Sigmoid colon (tissue), 4 donors: Measurements from ENCODE around the gene KAT2B.

Experiments
- CTCF ChIP-seq, 4 experiments: fragments of 450-650 bp in 3 of 4; fragments of 200-600 bp in 1 of 4; IDR thresholded peaks; one replicate each; pipeline ENCODE4 v1.5.1; 2016 to 2019; ENCODE audit warnings: antibody characterized with exemption in 4 of 4, mild to moderate bottlenecking in 3 of 4, moderate library complexity in 2 of 4
- EP300 ChIP-seq, 4 donors: sonication (generic); formaldehyde crosslinking; IDR thresholded peaks; one replicate each; pipeline ENCODE4 v1.6.1; 2017; ENCODE audit warnings: antibody characterized with exemption in 4 of 4
- POLR2A ChIP-seq, 2 donors: fragments of 450-650 bp; IDR thresholded peaks; one replicate each; pipeline ENCODE4 v1.6.1; 2016; ENCODE audit warnings: antibody characterized with exemption in 2 of 2, mild to moderate bottlenecking in 2 of 2, moderate library complexity in 2 of 2
- POLR2AphosphoS5 ChIP-seq, 4 donors: sonication (generic); formaldehyde crosslinking; IDR thresholded peaks; one replicate each; pipeline ENCODE4 v1.6.1; 2017; ENCODE audit warnings: antibody characterized with exemption in 4 of 4

- no peak for TF ChIP-seq CTCF (IDR thresholded peaks at IDR 0.05)
- TF ChIP-seq POLR2AphosphoS5 (IDR thresholded peaks at IDR 0.05): no peak
- TF ChIP-seq EP300 (IDR thresholded peaks at IDR 0.05): no peak
- TF ChIP-seq POLR2A (IDR thresholded peaks at IDR 0.05): no peak
Measured at GRCh38 chr3:20121088-20121487, 80.8 kb downstream of the KAT2B start.
